Astrocyte of the spinal cord (primary cell): ENCODE data around the gene NOL6.
A peak's percentile ranks its signal among the peaks of the same experiment; 100 is the strongest.
"Not testable (repeated sequence)": the region's sequence is repeated elsewhere in the genome, so short reads cannot be mapped to it uniquely, and the experiment has no call there.

Source experiments
- DNase-seq: peaks from one replicate; pipeline ENCODE4 v3.0.0; 2011; ENCODE audit warnings: low read depth, low spot score
- H3K4me3 ChIP-seq: 2 replicates; pipeline ENCODE4 v1.5.1; 2011; ENCODE audit warnings: low read depth, mild to moderate bottlenecking, low read length, moderate library complexity
- in situ Hi-C: cut with HindIII; loops from 2 replicates; pipeline ENCODE4 v1.10.0; 2017; ENCODE audit warnings: low sequenced_read_pairs
- TF ChIP-seq, protein P1 (sequence below): IDR thresholded peaks from 2 replicates; pipeline ENCODE4 v1.5.1; 2012; ENCODE audit warnings: low read depth, mild to moderate bottlenecking, low read length, inconsistent platforms

The NOL6 gene

DNA sequence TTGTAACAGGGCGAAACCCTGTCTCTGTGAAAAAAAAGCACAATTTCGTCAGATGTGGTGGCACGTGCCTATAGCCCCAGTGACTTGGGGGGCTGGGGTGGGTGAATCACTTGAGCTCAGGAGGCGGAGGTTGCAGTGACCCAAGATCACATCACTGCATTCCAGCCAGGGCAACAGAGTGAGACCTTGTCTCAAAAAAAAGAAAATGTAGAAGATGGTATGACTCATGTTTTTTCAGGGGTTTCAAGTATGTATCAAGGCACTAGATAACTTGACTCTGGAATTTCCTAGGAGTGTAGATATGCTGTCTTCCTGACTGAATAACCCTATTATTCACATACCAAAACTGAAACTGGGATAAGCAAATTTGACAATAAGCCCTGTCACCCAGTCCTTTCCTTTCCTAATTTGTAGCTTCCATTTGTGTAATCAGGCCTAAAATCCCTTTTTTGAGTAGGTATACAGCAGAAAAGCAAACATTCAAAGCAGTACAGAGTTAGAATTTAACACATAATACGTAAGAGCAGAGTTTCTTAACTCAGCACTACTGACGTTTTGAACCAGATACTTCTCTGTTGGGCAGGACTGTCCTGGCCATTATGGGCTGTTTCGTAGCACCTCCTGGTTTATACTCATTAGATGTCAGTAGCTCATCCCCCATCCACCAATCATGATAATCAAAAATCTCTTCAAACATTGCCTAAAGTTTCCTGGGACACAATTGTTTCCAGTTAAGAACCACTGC lies 33.1 kb upstream of the NOL6 start:
- DNase-seq: peak; percentile 89
- H3K4me3 ChIP-seq: peak overlapping the region; percentile 14
- TF ChIP-seq, protein P1, sequence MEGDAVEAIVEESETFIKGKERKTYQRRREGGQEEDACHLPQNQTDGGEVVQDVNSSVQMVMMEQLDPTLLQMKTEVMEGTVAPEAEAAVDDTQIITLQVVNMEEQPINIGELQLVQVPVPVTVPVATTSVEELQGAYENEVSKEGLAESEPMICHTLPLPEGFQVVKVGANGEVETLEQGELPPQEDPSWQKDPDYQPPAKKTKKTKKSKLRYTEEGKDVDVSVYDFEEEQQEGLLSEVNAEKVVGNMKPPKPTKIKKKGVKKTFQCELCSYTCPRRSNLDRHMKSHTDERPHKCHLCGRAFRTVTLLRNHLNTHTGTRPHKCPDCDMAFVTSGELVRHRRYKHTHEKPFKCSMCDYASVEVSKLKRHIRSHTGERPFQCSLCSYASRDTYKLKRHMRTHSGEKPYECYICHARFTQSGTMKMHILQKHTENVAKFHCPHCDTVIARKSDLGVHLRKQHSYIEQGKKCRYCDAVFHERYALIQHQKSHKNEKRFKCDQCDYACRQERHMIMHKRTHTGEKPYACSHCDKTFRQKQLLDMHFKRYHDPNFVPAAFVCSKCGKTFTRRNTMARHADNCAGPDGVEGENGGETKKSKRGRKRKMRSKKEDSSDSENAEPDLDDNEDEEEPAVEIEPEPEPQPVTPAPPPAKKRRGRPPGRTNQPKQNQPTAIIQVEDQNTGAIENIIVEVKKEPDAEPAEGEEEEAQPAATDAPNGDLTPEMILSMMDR: no peak
- in situ Hi-C loops: no loop called here

DNA sequence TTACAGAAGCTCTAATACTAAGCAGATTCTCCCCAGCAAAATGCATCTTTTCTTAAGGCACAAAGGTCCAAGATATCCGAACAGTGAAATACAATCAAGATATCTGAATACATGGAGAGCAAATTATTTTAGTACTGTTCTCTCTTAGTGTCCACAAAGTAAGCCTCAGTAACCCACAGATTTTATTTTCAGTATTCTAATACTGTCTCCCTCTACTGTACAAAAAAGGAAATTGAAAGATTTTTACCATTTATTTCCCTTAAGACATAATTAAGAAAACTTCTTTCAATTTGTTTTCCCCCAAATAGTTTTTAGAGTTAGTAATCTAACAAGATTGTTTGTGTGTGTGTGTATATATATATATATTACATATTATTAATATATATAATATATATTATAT lies 24.7 kb upstream of the NOL6 start:
- peak; percentile 20 for DNase-seq
- in situ Hi-C loops: no loop called here
- TF ChIP-seq, protein P1: no peak
- no peak overlapping the region for H3K4me3 ChIP-seq

DNA sequence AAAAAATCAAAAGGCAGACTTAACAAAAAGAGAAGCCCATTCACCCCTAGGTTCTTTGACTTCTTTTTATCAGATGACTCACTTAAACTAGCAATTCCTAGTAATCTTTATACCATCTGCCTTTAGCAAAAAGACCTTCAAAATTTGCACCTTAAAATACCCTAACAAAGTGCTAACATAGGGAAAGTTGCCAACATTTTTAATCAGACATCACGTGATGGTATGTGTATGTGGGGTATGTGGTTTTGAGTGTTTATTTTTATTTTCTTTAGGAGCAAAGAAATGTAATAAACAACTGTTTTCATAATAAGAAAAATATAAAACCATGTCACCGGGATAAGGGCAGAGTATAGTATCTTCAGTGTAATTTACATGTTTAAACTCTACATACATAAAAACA lies 20.1 kb upstream of the NOL6 start:
- DNase-seq, H3K4me3 ChIP-seq, in situ Hi-C loops: not testable (repeated sequence)

DNA sequence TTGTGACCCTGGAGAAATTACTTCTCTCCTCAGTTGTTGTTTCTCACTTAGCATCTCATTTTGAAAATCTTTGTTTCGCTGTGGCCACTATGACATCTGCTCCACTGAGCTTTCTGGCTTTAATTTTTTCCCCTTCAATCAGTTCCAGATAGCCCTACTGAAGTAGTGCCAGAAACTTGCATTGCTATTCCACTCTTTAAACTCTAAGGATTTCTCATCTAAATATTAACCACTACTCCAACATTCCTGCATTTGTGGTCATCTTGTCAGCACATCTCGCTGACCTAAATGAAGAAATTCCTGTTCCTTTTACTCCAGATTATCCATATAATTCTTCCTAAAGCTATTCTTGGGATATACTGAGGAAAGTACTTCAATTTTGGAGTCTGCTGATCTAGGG lies 15.3 kb upstream of the NOL6 start:
- TF ChIP-seq, protein P1: no peak
- H3K4me3 ChIP-seq: no peak overlapping the region
- in situ Hi-C loops: no loop called here
- DNase-seq: peak; percentile 24

DNA sequence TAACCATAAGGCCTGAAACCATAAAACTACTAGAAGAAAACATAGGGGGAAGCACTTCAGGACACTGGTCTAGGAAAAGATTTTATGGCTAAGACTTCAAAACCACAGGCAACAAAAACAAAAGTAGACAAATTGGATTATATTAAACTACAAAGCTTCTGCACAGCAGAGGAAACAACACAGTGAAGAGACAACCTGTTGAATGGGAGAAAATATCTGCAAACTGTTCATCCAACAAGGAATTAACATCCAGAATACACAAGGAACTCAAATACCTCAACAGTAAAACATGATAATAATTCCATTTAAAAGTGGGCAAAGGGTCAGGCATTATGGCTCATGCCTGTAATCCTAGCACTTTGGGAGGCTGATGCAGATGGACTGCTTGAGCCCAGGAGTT lies 11.6 kb upstream of the NOL6 start:
- H3K4me3 ChIP-seq, in situ Hi-C loops, DNase-seq: not testable (repeated sequence)

DNA sequence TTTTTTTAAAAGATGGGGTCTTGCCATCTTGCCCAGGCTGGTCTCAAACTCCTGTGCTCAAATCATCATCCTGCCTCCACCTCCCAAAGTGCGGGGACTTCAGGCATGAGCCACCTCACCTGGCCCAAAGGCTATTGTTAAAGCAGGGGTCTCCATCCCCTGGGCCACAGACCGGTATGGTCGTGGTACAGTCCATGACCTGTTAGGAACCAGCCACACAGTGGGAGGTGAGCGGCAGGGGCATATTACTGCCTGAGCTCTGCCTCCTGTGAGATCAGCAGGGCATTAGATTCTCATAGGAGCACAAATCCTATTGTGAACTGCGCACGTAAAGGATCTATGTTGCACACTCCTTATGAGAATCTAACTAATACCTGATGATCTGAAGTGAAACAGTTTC lies 7.3 kb upstream of the NOL6 start:
- no peak for DNase-seq
- TF ChIP-seq, protein P1: no peak
- in situ Hi-C loops: no loop called here
- H3K4me3 ChIP-seq: no peak overlapping the region

DNA sequence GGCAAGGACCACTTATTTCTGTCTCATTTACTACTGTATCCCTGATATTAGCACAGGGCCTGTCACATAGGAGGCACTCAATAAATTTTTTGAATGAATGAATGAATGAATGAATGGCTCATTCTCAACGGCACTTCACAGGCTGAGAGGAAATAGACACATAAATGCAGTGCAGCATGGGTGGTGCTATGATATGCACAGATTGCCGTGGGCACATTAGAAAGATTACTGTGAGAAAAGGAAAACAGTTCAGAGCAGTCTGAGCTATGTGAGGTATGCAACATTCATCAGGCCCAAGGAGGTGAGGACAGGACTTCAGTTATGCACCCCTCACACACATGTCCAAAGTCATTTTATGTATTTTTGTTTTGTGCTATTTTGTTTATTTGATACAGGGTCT lies 6.4 kb upstream of the NOL6 start:
- in situ Hi-C loops: no loop called here
- TF ChIP-seq, protein P1: no peak
- no peak for DNase-seq
- H3K4me3 ChIP-seq: no peak overlapping the region

DNA sequence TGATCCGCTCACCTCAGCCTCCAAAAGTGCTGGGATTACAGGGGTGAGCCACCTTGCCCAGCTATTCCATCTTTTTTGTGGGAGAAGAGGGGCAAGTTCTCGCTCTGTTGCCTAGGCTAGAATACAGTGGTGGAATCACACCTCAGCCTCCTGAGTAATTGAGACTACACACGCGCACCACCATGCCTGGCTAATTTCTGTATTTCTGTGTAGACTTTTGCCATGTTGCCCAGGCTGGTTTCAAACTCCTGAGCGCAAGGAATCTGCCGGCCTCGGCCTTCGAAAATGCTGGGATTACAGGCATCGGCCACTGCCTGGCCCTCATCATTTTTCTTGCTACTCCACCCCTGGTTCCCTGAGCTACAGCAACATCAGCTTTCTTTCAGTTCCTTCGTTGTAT lies 2.8 kb upstream of the NOL6 start:
- no peak for DNase-seq
- TF ChIP-seq, protein P1: no peak
- in situ Hi-C loops: no loop called here
- H3K4me3 ChIP-seq: no peak overlapping the region
